Endothelial cell of umbilical vein (primary cell): ENCODE measurements around the gene EXOC6B.

Experiments used
- EZH2 ChIP-seq: IDR thresholded peaks from 2 replicates; pipeline ENCODE4 v1.6.1; 2012; ENCODE audit warnings: borderline replicate concordance, low read depth, mild to moderate bottlenecking, moderate library complexity, low read length, inconsistent platforms; ENCODE audit not compliant: severe bottlenecking
- MAX ChIP-seq: IDR thresholded peaks from 2 replicates; pipeline ENCODE4 v1.6.1; 2011; ENCODE audit not compliant: insufficient read depth, insufficient read length
- POLR2A ChIP-seq: IDR thresholded peaks from 2 replicates; pipeline ENCODE4 v1.6.1; 2012; ENCODE audit warnings: low read depth, mild to moderate bottlenecking, control low read depth, low read length

- TF ChIP-seq MAX (no peak), POLR2A (no peak), EZH2 (no peak)
Measured at GRCh38 chr2:72457801-72458516, 367.9 kb downstream of the EXOC6B start.
